SHP77 (cell line): Measurements from ENCODE around the gene NDUFA8.

Experiments
- DNase-seq, 2 experiments: peaks; one replicate each; lab custom pipeline; 2025; lab: John Stamatoyannopoulos, UW

Gene NDUFA8

DNA sequence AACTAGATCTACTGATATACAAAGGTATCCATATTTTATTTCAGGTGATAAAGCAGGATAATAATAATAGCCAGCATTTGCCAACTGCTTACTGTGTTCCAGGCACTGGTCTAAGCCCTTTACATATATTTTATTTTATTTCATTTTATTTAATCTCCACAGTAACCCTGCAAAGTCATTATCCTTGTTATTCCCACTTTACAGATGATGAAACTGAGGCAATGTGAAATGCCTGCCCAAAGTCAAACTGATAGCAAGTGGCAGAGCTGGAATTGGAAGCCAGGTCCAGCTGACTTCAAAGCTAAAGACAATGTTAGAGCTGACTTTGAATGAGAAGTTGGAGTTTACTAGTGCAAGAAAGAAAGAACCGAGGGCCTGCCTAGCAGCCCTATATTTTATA lies 25.0 kb upstream of the NDUFA8 start:
- no peak for DNase-seq

DNA sequence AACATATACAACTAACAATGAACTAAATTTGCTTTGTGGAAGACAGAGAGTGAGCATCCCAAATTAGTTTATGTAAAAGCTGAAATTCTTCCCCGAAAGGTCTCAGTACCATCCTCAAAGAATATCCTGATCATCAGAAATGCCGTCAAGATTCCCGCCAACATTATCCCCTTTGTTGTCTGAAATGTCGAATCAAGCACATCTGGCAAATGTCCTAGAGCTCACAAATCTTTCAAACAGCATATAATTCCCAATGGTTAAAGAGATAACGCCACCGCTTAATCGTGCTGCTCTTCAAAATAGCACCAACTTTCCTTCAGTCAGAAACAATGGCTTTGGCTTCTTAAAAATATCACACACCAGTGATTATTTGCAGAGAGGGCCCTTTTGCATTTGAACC lies 23.9 kb upstream of the NDUFA8 start:
- no peak for DNase-seq

DNA sequence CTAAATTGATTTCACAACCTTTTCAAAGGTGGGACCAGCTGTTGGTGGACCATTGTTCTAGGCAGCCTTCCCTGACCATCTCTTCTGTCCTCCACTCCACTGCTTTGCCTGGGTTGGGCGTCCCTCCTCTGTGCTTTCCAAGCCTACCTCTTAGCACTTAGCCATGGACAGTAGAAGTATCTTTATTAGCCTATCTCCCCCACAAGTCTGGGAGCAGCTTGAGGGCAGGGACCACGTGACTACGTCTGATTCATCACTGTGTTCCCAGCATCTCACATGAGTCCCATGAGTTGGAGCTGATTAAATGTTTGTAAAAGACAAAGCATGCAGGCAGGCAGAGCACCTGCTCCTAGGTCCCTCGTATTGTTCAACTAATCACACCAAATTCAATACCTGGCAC lies 21.1 kb upstream of the NDUFA8 start:
- peak; percentile 28 to 75 for DNase-seq

DNA sequence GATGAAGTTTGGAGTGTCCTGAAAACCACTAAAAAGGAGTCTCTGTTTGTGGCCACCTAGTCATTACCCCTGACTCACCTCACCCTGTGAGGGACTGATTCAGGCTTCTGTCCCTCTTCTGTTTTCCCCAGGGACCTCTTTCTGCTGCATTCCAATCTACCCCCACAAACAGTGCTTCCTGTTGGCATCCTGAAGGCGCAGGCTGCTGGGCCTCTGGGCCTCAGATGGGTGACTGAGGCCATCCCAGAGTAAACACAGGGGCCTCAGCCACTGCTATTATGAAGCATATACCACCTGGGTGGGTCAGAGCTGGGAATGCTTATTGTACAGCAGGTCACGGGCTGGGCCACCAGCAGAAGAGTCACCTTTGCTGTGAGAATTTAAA lies 20.1 kb upstream of the NDUFA8 start:
- DNase-seq: no peak

DNA sequence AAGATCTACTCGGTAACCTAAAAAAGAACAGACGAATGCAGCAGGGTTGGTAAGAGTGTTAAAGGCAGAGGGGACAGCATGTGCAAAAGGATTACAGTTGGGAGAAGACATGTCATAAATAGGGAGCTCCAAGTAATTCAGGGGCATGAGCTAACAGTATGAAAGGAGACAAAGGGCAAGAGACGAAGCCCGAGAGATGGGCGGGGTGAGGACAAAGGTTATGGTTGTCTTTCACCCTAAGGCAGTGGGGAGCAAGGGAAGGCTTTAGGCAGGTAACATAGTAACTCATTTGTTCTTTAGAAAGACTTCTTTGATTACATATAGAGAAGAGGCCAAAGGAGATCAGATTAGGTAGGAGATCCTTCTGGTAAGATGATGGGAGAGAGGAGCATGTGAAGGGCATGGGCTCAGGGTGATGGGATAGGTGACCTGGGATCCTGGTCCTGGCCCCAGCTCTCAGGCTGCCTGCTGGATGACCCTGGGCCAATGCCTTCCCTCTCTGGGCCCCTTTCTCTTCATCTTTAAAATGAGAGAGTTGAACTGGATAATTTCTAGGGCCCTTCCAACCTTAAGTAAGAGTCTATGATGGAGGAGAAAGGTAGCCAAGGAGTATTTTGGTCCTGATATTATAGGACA lies 19.6 kb upstream of the NDUFA8 start:
- no peak for DNase-seq

DNA sequence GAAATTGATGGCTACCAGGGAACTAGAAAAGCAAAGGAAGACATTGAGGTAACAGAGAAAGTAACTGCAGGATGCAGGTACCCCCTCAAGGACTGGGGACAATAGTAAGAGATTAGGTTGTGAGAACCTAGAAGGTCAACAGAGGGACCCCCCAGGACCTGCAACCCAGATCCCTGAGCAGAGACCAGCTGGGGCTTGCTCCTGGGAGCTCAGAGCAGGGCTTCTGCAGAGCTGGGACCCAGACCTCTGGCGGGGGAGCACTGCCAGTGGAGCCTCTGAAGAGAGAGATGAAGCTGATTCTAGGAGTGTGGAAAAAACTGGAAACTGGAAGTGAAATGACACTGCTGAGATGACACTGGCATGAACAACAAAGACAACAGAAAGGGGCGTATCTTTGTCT lies 17.3 kb upstream of the NDUFA8 start:
- no peak for DNase-seq

DNA sequence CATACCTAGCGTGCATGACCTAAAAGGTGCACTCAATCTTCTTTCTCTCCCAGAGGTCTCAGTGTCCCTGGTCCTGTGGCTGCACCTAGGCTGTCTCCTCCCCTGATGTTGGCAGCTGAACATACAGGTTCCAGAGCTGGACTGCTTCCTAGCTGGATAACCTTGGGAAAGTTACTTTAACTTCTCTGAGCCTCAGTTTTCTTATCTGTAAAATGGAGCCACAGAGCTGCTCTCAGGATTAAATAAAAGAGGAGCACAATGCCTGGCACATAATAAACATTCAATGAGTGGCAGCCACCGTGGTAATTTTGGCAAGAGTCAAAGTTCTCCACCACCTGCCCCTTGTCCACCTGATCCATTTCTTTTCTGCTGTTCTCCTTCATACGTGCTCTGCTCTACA lies 14.1 kb upstream of the NDUFA8 start:
- no peak for DNase-seq

DNA sequence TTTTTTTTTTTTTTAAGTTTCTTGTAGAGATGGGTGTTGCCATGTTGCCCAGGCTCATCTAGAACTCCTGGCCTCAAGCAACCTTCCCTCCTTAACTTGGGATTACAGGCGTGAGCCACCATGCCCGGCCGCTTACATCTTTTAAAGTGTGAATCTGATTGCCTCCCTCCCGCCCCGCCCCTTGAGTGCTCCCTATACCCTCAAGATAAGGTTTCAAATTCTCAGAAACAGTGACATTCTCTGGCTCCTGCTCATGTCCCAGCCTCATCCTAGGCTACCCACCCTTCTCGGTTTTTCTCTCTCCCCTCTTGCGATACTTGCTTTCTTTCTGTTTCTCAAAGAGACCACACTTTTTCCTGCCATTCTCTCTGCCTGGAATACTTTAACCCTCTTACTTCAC lies 12.6 kb upstream of the NDUFA8 start:
- no peak for DNase-seq

DNA sequence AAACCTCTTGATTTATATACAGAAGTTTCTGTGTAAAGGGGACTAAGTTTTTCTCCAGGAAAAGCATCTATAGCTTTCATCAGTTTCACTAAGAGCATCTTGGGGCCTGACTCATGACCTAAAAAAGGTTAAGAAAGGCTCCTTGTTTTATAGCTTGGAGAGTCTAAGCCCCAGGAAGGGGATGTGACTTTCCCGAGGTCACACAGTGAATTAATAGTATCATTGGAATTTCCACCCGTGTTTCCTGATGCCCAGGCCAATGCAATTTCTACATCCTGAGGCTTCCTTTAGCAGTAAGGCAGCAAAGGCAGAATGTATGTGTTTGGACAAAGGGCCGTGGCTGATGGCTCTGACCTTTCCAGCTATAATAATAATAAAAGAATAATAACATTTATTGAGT lies 8.8 kb upstream of the NDUFA8 start:
- DNase-seq: no peak

DNA sequence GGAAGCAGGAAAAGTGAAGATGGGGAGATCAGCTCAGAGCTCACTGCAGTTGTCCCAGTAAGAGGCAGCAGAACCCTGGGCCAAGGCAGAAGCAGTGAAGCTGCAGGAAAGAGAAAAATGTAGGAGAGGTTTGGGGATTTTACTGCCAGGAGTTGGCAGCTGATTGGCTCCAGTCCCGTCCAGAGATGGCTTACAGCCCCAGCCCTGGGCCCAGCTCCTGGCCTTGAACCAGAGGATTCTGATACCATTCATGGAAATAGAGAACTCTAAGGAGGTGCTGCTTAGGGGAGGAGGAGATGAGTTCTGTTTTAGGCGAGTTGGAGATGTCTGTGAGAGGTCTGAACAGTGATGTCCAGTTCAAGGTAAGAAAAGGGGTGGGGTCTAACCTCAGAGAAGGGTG lies 4.7 kb upstream of the NDUFA8 start:
- no peak for DNase-seq

DNA sequence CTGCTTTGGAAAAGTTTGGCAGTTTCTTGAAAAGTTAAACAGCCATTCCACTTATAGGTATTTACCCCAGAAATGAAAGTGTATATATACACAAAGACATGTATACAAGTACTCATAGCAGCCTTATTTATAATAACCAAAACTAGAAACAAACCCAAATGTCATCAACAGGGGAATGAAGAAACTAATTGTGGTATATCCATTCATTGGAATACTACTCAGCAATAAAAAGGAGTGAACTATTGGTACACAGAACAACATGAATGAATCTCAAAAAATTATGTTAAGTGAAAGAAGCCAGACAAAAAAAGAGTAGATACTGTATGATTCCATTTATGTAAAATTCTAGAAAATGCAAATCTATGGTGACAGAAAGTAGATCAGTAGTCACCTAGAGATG lies 2.8 kb upstream of the NDUFA8 start:
- no peak for DNase-seq

DNA sequence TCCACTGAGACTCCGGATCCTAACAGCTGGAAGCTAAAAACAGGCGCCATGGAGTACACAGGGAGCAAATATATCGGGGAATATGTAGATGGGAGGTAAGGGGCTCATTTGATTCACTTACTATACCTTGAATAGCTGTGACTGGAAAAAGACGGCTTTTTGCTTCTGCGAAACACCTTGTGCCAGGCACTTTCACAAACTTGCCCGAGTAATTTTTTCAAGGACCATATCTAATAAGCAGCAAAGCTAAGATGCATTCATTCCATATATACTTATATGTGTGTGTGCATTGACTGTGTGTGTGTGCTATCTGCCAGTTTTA lies 307 bp upstream of the NDUFA8 start:
- DNase-seq: no peak

DNA sequence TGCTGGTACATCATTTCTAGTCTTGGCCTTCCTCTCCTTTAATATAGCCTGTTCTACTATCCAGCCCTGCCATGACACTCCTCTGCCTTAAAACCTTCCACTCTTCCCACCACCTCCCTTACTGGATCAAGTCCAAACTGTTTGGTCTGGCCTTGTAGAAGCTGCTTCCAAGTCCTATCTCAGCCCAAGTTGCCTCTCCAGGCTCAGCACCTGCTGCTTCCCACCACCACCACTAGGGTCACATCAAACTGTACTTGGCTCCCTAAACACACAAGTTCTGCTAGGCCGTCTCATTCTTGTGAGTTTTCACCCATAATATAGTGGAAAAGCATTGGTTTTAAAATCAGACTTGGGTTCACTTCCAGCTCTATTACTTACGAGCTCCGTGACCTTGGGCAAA lies 1.4 kb downstream of the NDUFA8 start:
- DNase-seq: peak; percentile 34 to 64

DNA sequence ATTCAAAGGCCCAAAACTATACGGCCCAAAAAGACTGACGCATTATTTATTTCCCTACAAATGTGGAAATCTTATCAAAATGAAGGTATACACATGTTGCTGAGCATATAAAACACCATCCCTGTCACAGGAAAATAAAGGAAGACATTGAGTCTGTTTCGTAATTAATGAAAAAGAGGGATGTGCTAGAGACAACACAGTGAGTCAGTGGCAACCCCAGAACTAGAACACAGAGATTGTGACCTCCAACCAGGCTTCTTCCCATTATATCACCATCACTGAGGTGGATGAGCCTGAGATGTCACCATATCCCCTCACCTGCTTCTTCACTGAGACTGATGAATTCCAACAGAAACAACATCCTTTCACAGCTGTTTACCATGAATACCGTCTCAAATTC lies 3.8 kb downstream of the NDUFA8 start:
- DNase-seq: no peak

DNA sequence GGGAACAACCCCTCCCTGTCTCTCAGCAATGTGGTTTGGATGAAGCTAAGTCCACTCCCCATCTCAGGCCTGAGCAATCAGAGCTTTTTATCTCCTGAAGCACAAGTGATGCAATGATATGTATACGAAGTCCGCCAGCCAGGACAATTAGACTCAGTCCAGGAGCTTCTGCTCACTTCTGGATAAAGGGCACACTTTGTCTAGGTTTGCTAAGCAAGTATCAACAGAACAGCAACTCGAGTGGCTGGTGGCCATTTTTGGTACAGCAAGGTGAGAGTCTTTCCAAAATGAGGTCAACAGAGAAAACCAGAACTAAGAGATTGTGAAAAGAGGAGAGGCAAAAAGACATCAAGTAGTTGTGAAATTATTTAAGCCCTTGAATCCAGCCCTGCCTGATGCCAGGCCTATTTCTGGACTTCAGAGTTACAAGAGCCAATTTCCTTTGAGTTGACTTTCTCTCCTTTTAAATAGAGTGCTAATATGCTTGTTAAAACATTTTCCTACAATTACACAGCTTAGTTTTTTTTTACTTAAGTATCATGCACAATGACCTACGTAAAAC lies 8.2 kb downstream of the NDUFA8 start:
- DNase-seq: no peak

DNA sequence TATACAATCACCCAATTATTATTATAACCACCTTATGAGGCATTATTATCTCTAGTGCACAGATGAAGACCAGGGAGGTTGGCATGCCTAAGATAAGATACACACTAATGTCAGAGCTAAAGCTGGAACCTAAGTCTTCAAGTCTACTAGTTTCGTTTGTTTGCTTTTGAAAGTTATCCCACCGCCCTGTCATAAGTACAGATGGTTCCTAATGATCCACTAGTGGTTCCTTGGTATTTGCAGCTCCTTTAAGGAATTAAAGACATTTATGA lies 14.1 kb downstream of the NDUFA8 start:
- DNase-seq: no peak

DNA sequence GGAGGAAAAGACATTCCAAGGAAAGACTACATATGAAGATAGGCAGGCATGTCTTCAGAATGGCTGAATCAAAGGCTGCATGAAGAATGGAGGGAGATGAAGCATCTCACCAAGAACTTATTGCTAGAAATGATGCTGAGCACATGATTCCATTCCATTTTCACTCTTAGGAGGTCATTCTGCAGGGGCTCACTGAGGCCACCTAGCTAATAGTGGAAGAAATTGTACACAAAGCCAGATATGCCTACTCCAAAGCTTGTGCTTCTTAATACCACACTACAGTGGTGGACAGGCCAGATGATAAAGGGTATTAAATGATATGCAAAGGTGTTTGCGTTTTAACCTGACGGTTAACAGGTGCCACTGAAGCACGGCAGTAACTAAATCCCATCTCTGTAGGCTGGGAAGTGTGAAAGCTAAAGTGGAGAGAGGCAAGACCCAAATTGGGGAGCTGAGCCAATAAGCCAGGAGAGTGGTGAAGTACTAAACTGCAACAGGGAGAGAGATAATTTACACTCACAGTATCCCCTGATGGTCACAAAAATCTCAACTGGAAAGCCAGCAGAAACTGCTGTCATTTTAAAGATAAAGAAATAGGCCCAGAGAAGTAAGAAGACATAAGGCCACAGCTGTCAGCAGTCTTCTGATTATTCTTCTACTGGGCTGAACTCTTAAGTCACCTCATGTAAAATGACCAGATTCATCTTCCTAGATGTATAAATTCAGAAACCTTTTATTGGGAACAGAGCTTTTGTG lies 14.6 kb downstream of the NDUFA8 start:
- no peak for DNase-seq

DNA sequence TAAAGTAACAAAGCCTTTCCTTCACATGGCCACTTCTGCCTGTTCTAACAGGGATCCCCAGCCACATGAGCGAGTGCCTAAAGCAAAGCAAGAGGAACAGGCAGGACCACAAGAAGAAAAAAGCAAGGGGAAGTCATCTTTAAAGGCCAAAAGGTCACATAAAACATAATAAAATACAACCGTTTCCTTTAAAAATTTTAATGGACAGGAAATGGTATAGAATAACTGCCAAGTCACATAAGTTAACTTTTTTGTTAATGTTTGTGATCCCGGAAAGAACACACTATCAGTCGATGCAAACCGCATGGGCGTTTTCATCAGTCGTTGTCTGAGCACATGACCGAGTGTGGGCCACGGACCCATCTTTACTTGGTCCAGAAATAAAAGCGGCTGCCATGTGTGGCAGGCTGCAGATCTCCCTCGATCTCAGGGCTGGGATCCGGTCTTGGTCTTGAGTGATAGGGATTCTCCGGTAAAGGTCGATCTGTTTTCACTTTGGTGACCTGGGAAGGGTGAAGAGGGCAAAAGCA lies 15.6 kb downstream of the NDUFA8 start:
- no peak for DNase-seq

DNA sequence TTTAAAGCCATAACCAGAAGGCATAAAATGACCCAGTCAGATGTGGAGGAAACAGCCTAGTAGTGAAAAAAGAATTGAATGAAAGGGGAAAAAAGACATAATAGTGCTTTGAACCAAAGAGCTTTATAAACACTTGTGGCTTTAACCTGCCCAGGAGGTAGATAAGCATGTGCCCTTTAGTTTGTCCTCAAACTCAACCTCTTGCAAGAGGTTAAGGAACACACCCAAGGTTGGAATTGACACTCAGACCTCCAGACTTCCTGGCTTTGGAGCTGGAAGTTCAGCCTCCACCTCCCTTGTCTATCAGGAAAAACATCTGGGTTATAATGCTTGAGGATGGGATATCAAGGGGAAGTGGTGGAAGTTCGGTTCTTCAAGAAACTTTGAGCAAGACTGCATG lies 16.3 kb downstream of the NDUFA8 start:
- DNase-seq: no peak

DNA sequence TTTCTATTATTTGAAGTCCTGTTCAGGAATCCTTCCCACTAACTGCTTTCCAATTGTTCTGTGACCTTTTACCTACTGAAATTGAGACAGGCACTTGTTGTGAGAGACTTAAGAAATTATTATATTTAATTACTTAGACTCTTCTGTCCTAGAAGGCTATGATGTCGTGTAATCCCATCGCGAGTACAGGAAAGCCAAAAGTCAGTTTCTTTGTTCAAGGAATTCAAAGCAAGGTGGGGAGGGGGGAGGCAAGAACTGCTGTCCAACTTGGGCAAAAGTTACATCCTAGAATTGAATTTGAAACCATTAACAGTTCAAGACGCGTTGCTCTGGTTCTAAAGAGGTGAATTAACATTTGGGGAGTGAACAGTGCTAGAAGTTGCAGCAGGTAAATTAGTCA lies 17.9 kb downstream of the NDUFA8 start:
- DNase-seq: no peak

DNA sequence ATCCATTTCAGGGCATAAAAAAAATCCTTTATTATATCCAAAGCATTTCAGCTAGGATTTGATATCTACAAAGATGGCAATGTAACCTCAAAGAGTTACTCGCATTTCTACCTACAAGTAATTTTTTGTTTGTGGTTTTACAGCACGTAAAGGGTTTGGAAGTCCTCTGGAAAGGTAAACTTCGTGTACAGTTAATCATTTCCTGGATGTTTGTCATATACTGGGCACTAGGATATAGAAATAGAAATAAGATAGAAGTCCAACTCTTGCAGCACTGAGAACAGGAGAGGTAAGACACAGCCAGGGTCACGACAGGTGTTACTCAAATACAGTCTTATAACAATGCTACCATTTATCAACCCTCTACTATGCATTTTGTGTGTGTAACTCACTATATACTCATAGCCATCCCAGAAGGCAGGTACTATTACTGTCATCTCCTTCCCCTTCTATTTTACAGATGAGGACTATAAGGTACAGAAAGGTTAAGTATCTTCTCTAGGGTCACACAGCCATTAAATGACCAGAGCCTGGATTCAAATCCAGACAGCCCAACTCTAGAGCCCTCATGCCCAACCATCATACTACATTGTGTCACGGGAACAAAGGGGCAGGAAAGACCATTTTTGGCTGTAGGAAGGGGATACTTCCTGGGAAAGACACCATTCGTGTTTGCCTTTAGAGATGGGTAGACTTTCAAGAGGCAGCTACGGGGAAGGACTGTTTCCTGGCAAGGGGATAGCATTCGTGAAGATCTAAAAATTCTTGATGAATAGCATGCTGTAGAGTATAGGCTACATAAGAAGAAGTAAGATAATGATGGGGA lies 19.0 kb downstream of the NDUFA8 start:
- DNase-seq: no peak

DNA sequence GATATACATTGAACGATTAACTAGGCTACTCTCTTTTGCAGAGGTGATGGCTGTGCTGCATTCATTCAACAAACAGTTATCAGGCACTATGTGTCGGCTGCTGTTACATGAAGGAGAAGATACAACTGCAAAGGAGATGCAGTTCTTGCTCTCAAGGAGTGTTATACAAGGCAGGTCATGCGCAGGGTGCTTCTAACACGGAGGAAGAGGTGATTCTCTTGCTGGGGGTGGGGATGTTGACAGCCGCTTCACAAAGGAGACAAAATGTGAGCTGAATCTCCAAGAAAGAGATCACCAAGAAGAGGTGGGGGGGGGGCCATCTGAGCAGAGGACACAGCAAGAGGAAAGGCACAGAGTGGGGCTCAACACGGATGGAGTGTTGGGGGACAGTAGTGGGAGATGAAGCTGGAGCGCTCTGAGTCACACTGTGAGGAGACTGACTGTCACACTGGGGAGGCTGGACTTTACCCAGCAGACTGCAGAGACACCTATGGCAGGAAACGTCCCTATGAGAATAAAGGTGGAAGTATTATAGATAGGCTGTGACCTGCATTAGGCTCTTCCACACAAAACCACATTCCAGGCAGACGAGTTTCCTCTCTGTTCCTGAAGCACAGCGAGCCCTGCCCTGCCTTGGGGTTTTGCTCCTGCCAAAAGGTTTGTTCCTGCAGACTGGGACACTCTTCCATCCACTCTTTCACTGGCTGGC lies 20.9 kb downstream of the NDUFA8 start:
- no peak for DNase-seq

DNA sequence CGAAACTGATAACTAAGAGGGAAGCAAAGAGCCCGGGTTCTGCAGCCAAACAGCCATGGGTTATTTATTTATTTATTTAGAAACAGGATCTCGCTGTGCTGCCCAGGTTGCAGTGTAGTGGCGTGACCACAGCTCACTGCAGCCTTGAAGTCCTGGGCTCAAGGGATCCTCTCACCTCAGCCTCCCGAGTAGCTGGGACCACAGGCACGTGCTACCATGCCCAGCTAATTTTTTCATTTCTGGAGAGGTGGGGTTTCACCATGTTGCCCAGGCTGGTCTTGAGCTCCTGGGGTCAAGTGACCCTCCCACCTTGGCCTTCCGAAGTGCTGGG lies 24.1 kb downstream of the NDUFA8 start:
- no peak for DNase-seq
